Neural crest cell (in vitro differentiated cells): Measurements from ENCODE around the gene KTN1. TPM values are rescaled to one million over a fixed set of nuclear protein-coding genes. Genes with fewer than 3 reads are reported as not detected.
A peak's percentile ranks its signal among the peaks of the same experiment; 100 is the strongest.

Experiments used
- DNase-seq: peaks from one replicate; pipeline ENCODE4 v3.0.0; 2021; ENCODE audit warnings: low read depth, mixed read lengths, low spot score
- H3K27ac Mint-ChIP-seq: one replicate; pipeline ENCODE4 v1.8.0; 2021; ENCODE audit warnings: mild to moderate bottlenecking, mixed read lengths; ENCODE audit not compliant: unreplicated experiment
- H3K27me3 Mint-ChIP-seq: 2 replicates; pipeline ENCODE4 v1.8.0; 2021; ENCODE audit warnings: low read depth, mild to moderate bottlenecking, mixed read lengths
- H3K36me3 Mint-ChIP-seq: 2 replicates; pipeline ENCODE4 v1.8.0; 2021; ENCODE audit warnings: low read depth, mild to moderate bottlenecking, mixed read lengths
- H3K4me1 Mint-ChIP-seq: 2 replicates; pipeline ENCODE4 v1.8.0; 2021; ENCODE audit warnings: mixed read lengths
- H3K4me3 Mint-ChIP-seq: one replicate; pipeline ENCODE4 v1.8.0; 2021; ENCODE audit warnings: mild to moderate bottlenecking, mixed read lengths
- H3K9me3 Mint-ChIP-seq: 2 replicates; pipeline ENCODE4 v1.8.0; 2021; ENCODE audit warnings: mixed read lengths
- total RNA-seq: library from RNA; stranded (reverse); gene quantifications from 2 replicates; pipeline ENCODE4 v1.2.1, GENCODE V29; 2021
- TF ChIP-seq, protein P1 (sequence below): fragments of 200-600 bp; sonication (generic); conservative IDR thresholded peaks from 2 replicates; pipeline ENCODE4 v1.5.0; 2021; ENCODE audit warnings: antibody characterized with exemption, mild to moderate bottlenecking

The KTN1 gene
- total RNA-seq, 1 donor from 2014 or later, result 118 TPM

DNA sequence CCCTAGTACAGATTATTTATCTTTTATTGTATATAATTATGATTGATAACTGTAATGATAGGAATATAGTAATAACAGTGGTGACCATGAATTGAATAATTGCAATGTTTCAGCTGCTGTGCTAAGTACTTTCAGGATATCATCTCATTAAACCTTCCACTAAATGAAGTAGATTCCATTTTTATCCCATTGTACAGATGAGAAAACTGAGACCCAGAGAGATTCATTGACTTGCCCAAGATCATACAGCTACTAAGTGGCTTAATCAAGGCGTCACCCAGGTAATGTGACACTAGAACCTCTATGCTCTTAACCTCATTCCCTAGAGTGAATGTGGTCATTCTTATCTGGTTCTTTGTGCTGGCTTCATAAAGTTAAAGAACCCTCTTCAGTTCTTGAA is 124.6 kb downstream of the KTN1 start:
- Mint-ChIP-seq H3K27ac (no peak overlapping the region), H3K4me3 (no peak overlapping the region), H3K27me3 (no peaks in the 10 kb centered on the region), H3K36me3 (peaks cover 11% of the 10 kb centered on the region), H3K4me1 (peaks cover 14% of the 10 kb centered on the region), H3K9me3 (no peaks in the 10 kb centered on the region)
- DNase-seq, result no peak
- TF ChIP-seq, protein P1, sequence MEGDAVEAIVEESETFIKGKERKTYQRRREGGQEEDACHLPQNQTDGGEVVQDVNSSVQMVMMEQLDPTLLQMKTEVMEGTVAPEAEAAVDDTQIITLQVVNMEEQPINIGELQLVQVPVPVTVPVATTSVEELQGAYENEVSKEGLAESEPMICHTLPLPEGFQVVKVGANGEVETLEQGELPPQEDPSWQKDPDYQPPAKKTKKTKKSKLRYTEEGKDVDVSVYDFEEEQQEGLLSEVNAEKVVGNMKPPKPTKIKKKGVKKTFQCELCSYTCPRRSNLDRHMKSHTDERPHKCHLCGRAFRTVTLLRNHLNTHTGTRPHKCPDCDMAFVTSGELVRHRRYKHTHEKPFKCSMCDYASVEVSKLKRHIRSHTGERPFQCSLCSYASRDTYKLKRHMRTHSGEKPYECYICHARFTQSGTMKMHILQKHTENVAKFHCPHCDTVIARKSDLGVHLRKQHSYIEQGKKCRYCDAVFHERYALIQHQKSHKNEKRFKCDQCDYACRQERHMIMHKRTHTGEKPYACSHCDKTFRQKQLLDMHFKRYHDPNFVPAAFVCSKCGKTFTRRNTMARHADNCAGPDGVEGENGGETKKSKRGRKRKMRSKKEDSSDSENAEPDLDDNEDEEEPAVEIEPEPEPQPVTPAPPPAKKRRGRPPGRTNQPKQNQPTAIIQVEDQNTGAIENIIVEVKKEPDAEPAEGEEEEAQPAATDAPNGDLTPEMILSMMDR, result no peak

DNA sequence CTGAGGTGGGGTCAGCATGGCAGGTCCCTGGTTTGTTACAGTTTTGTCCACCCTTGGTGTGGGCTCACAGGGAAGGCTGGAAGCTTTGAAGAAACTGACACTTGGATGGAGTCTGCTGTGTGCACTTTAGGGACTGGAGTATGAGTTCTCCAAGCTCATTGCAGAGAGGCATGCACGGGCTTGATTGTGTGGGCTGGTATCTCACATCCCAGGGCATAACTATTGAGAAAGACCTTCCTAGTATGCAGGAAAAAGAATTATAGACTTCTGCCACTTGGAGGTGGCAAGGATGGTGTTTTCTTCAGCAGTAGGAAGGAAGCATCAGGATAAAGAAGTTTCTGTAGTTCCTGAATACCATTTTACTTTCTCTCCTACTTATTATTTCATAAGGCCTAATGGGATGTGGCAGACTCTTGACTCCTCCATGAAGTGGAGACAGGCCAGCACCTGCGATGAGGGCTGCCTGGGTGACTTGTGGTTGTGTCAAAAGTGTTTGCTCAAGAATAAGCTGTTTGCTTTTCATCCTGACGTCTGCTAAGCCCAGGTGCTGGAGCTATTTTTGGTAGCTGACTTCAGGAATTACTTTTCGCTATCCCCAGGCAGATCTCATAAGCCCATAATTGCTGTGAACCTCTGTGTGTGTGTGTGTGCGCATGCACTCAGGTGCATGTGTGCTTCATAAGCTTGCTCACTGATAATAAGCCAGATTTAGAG is 125.8 kb downstream of the KTN1 start:
- TF ChIP-seq, protein P1, result no peak
- peaks cover 10% of the 10 kb centered on the region for H3K36me3 Mint-ChIP-seq
- H3K4me3 Mint-ChIP-seq, result no peak overlapping the region
- H3K4me1 Mint-ChIP-seq, result peaks cover 14% of the 10 kb centered on the region
- no peaks in the 10 kb centered on the region for H3K9me3 Mint-ChIP-seq
- DNase-seq, result no peak
- peak overlapping the region; percentile 20 for H3K27ac Mint-ChIP-seq
- H3K27me3 Mint-ChIP-seq, result no peaks in the 10 kb centered on the region

DNA sequence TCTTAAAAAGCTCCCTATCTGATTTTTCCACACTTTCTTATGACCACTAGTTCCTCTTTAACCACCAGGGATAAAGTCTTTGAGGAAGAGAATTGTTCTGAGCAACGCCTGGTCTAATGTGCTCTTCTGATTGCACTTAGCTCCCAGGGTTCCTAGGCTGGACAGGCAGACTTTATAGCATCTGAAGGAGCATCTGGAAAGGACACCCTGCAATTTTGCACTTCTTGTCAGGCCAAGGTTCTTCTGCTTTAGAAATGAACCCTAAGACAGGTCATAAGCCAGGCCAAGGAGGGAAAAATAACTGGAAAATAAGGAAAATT is 126.3 kb downstream of the KTN1 start:
- H3K9me3 Mint-ChIP-seq, result no peaks in the 10 kb centered on the region
- TF ChIP-seq, protein P1, result no peak
- H3K4me3 Mint-ChIP-seq, result no peak overlapping the region
- H3K4me1 Mint-ChIP-seq, result peaks cover 14% of the 10 kb centered on the region
- no peak for DNase-seq
- H3K27me3 Mint-ChIP-seq, result no peaks in the 10 kb centered on the region
- H3K36me3 Mint-ChIP-seq, result peaks cover 6% of the 10 kb centered on the region
- no peak overlapping the region for H3K27ac Mint-ChIP-seq

DNA sequence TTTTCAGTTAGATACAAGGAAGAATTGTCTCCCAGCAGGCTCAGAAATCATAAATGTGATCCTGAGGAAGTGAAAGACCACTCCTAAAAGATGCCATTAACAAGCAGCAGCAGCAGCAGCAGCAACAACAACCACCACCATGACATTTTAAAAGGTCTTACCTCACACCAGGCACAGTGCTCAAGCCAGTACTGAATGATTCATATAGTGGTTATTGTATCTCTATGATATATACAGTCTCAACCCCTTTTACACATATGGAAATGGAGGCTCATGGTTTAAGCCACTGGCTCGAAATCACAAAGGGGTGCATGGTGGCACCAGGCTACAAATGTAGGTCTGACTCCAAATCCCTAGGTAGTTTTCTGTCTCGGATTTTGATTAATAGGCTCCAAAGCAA is 126.9 kb downstream of the KTN1 start:
- DNase-seq, result no peak
- Mint-ChIP-seq H3K4me3 (no peak overlapping the region), H3K9me3 (peaks cover 1% of the 10 kb centered on the region), H3K4me1 (peaks cover 14% of the 10 kb centered on the region), H3K36me3 (peaks cover 3% of the 10 kb centered on the region), H3K27me3 (no peaks in the 10 kb centered on the region), H3K27ac (no peak overlapping the region)
- TF ChIP-seq, protein P1, result no peak

DNA sequence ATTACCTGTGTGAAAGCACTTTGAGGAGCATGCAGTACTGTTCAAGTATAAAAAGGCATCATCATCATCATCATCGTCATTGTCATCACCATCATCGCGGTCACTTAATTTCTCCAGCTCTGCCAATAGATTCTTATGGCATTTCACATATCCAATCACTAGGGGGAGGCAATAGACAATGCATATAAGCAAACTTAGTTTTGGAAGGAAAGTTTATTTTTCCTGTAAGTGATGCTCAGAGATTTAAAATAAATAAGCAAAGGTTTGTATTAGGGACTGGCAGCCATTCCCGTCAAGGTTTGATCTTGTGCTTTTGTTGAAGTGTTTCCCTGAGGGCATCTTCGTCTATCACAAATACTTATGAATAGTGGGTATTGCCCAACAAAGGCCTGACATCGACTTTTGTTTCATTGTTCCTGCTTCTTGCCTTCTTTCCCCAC is 127.4 kb downstream of the KTN1 start:
- Mint-ChIP-seq H3K27me3 (no peaks in the 10 kb centered on the region), H3K36me3 (peaks cover 3% of the 10 kb centered on the region), H3K4me3 (no peak overlapping the region), H3K27ac (no peak overlapping the region), H3K9me3 (peaks cover 4% of the 10 kb centered on the region), H3K4me1 (peaks cover 10% of the 10 kb centered on the region)
- no peak for DNase-seq
- TF ChIP-seq, protein P1, result peak; percentile 82
